Spleen (tissue), 11 donors: ENCODE measurements around the gene BNIPL. TPM values are rescaled to one million over a fixed set of nuclear protein-coding genes. Genes with fewer than 3 reads are reported as not detected.

ENCODE experiments used
- DNase-seq: peaks from one replicate; pipeline ENCODE4 v3.0.0-alpha.2; 2020
- H3K27ac ChIP-seq, 8 donors: fragments of 200-600 bp; sonication (generic) in 7 of 8; 1 replicate in 4 of 8; 2 replicates in 4 of 8; pipeline versions ENCODE4 v1.5.0 to v1.8.0; 2016 to 2021; ENCODE audit warnings: inconsistent platforms in 4 of 8, mild to moderate bottlenecking in 4 of 8, moderate library complexity in 1 of 8
- H3K27me3 ChIP-seq, 7 donors: fragments of 200-600 bp; sonication (generic) in 6 of 7; replicated peaks in 1 of 7; 1 replicate in 4 of 7; 2 replicates in 3 of 7; pipeline versions ENCODE4 v1.5.0 to v1.8.0; 2016 to 2021; ENCODE audit warnings: inconsistent platforms in 3 of 7, mild to moderate bottlenecking in 1 of 7
- H3K36me3 ChIP-seq, 6 donors: fragments of 200-600 bp; sonication (generic) in 5 of 6; 1 replicate in 4 of 6; 2 replicates in 2 of 6; pipeline versions ENCODE4 v1.5.0 to v1.8.0; 2016 to 2021; ENCODE audit warnings: inconsistent platforms in 2 of 6
- H3K4me1 ChIP-seq, 6 donors: fragments of 200-600 bp; sonication (generic) in 5 of 6; 1 replicate in 3 of 6; 2 replicates in 3 of 6; pipeline versions ENCODE4 v1.5.0 to v1.8.0; 2016 to 2021; ENCODE audit warnings: inconsistent platforms in 3 of 6
- H3K4me3 ChIP-seq, 8 donors: fragments of 200-600 bp; sonication (generic) in 7 of 8; 1 replicate in 4 of 8; 2 replicates in 4 of 8; pipeline versions ENCODE4 v1.5.0 to v1.8.0; 2016 to 2021; ENCODE audit warnings: inconsistent platforms in 4 of 8, mild to moderate bottlenecking in 4 of 8, moderate library complexity in 2 of 8
- H3K9me3 ChIP-seq, 8 donors: fragments of 200-600 bp; sonication (generic) in 7 of 8; 1 replicate in 4 of 8; 2 replicates in 4 of 8; pipeline versions ENCODE4 v1.5.0 to v1.8.0; 2016 to 2021; ENCODE audit warnings: inconsistent platforms in 4 of 8
- POLR2A ChIP-seq, 3 donors: fragments of 450-650 bp; IDR thresholded peaks; one replicate each; pipeline ENCODE4 v1.5.1; 2017; ENCODE audit warnings: antibody characterized with exemption in 3 of 3, mild to moderate bottlenecking in 1 of 3
- POLR2AphosphoS5 ChIP-seq, 3 donors: sonication (generic); formaldehyde crosslinking; IDR thresholded peaks; one replicate each; pipeline ENCODE4 v1.5.1; 2017; ENCODE audit warnings: antibody characterized with exemption in 3 of 3
- WGBS, 5 donors: extraction: QIAGEN DNeasy Blood & Tissue Kit in 3 of 5; methylation state at CpG; one replicate each; pipeline versions ENCODE4 v1.1.5 to v1.1.7; 2013 to 2018; 5-methylcytosine and 5-hydroxymethylcytosine counted together
- intact Hi-C: fragments of 100-400 bp; cut with DNase I; formaldehyde crosslinking; loops from one replicate; pipeline ENCODE4 v1.15.0; 2023; ENCODE audit warnings: low total_unique reads
- polyA plus RNA-seq, 3 donors: library from polyadenylated mRNA; stranded (reverse); fragments of 200-250 nt; gene quantifications; one replicate each; pipeline ENCODE4 v1.2.1, GENCODE V29; 2013
- small RNA-seq, 4 donors: library from RNA; depleted of rRNA; stranded (forward); fragments of <200 nt; gene quantifications; one replicate each; pipeline ENCODE3, GENCODE V24; 2016
- total RNA-seq, 7 donors: library from RNA; depleted of rRNA in 3 of 7; stranded (reverse); fragments of >200 nt in 3 of 7; fragmentation: NEBNext Ultra II Directional in 4 of 7; extraction: Animal tissue kit (Norgen Biotek cat#: 25700) in 4 of 7; gene quantifications; one replicate each; pipeline versions ENCODE4 v1.1.0 to v1.2.1, GENCODE V29; 2016 to 2021
- TF ChIP-seq, protein P1 (sequence below), 11 experiments: fragments of 200-600 bp in 7 of 11; fragments of 450-650 bp in 4 of 11; sonication (generic) in 4 of 11; IDR thresholded peaks in 8 of 11; conservative IDR thresholded peaks in 3 of 11; 1 replicate in 7 of 11; 2 replicates in 4 of 11; pipeline versions ENCODE4 v1.4.0 to v1.8.0; 2016 to 2021; ENCODE audit warnings: antibody characterized with exemption in 11 of 11, inconsistent platforms in 4 of 11, mild to moderate bottlenecking in 1 of 11
- donor health status: healthy with polysubstance abuse.
- donor health status: DM: no; HTN: no; CAD: no; lungs with moderate emphysema.
- donor health status: DM: no; HTN: no; CAD: no.
- donor health status: Bipolar disorder and iron deficiency.
- donor health status: healthy.
- donor health status: DM: no; HTN: no; CAD: no.
- donor health status: DM: yes; HTN: yes; CAD: no.

BNIPL gene
- total and polyA plus RNA-seq, 10 donors, result 0.33 to 1.4 (median 0.72) TPM

DNA sequence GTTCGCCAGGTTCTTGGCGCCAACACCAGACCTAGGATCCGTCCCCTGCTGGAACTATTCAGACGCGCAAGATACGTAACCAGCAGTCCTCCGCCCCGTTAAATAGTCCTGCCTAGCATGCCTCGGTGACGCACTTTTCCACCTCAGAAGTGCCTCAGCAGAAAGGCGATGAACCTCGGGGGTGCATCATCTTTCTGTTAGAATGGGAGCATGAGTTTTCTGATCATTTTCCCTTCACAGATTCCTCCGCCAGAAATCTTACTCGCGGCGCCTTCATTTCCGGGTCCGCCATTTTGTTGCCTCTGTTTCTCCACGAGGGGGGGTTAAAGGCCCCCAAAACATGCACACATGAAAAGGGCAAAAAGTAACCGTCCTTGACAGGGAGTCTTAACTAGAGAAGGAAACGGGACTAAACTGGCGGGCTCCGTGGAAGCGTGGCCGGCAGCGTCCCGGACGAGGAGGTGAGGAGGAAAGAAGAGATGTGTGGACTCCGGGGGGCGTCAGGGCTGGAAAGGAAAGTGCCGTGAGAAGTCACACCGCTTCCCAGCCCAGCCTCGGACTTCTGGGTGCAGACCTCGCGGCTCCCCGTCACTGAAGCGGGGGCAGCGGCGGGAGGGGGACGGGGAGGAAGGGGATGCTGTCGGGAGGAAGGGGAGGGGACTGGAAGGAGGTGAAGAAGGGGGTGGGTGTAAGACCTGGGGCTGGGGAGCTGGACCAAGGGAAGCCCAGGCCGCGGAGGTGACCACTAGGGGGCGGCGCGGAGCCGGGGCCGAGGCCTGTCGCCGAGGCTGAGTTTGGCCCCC is 34.3 kb downstream of the BNIPL start, which contains the start of gene GABPB2:
GABPB2 (plus strand) TSS at position 288 of the 803 bp plus-strand sequence. CDS start 17,429 bp downstream, outside the sequence.
- WGBS, 5 donors, result 0 to 1% (median 1%) methylated on average over 49 to 50 of the region's 50 CpGs
- peak; percentile 97 for DNase-seq
- H3K9me3 ChIP-seq, result no peaks in the 10 kb centered on the region
- peaks cover 5 to 34% (median 21%) of the 10 kb centered on the region in 6 donors for H3K4me1 ChIP-seq
- H3K27me3 ChIP-seq, result no peaks in the 10 kb centered on the region
- H3K4me3 ChIP-seq, result peak within 1 kb of the TSS; percentile 68 to 95 (median 81)
- peaks cover 0 to 24% (median 0%) of the 10 kb centered on the region in 6 donors for H3K36me3 ChIP-seq
- H3K27ac ChIP-seq, result peak within 1 kb of the TSS; percentile 96 to 99 (median 98)
- TF ChIP-seq POLR2A (IDR thresholded peaks at IDR 0.05) (peak in 2 of 3 donors; percentile 58), POLR2AphosphoS5 (IDR thresholded peaks at IDR 0.05) (peak; percentile 93 to 97 (median 93))
- TF ChIP-seq, protein P1, sequence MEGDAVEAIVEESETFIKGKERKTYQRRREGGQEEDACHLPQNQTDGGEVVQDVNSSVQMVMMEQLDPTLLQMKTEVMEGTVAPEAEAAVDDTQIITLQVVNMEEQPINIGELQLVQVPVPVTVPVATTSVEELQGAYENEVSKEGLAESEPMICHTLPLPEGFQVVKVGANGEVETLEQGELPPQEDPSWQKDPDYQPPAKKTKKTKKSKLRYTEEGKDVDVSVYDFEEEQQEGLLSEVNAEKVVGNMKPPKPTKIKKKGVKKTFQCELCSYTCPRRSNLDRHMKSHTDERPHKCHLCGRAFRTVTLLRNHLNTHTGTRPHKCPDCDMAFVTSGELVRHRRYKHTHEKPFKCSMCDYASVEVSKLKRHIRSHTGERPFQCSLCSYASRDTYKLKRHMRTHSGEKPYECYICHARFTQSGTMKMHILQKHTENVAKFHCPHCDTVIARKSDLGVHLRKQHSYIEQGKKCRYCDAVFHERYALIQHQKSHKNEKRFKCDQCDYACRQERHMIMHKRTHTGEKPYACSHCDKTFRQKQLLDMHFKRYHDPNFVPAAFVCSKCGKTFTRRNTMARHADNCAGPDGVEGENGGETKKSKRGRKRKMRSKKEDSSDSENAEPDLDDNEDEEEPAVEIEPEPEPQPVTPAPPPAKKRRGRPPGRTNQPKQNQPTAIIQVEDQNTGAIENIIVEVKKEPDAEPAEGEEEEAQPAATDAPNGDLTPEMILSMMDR (IDR thresholded peaks at IDR 0.05 in 8 of 11, conservative IDR thresholded peaks at IDR 0.05 in 3 of 11), result peak; percentile 81 to 97 (median 94)
- intact Hi-C loops, result no loop called here

GRCh38 chr1:151072224-151072623 is 35.8 kb downstream of the BNIPL start:
- DNase-seq, result no peak
- Histone ChIP-seq H3K9me3 (no peaks in the 10 kb centered on the region), H3K4me1 (peaks cover 5 to 34% (median 21%) of the 10 kb centered on the region in 6 donors), H3K27me3 (no peaks in the 10 kb centered on the region), H3K27ac (peak overlapping the region in 4 of 8 donors; percentile 96 to 99 (median 97)), H3K4me3 (no peak overlapping the region), H3K36me3 (peaks cover 0 to 24% (median 0%) of the 10 kb centered on the region in 6 donors)
- TF ChIP-seq POLR2A (IDR thresholded peaks at IDR 0.05) (no peak), POLR2AphosphoS5 (IDR thresholded peaks at IDR 0.05) (no peak)
- TF ChIP-seq, protein P1 (IDR thresholded peaks at IDR 0.05 in 8 of 11, conservative IDR thresholded peaks at IDR 0.05 in 3 of 11), result no peak
- WGBS, 5 donors, result 76 to 88% (median 83%) methylated on average over 13 of the region's 13 CpGs
- intact Hi-C loops, result no loop called here

GRCh38 chr1:151085953-151086559 is 49.7 kb downstream of the BNIPL start:
- intact Hi-C loops, result no loop called here
- Histone ChIP-seq H3K36me3 (peaks cover 0 to 27% (median 3%) of the 10 kb centered on the region in 6 donors), H3K4me1 (peaks cover 0 to 9% (median 0%) of the 10 kb centered on the region in 6 donors), H3K9me3 (no peaks in the 10 kb centered on the region), H3K27ac (no peak overlapping the region), H3K27me3 (no peaks in the 10 kb centered on the region), H3K4me3 (no peak overlapping the region)
- TF ChIP-seq POLR2AphosphoS5 (IDR thresholded peaks at IDR 0.05), result no peak
- TF ChIP-seq, protein P1 (IDR thresholded peaks at IDR 0.05 in 8 of 11, conservative IDR thresholded peaks at IDR 0.05 in 3 of 11), result no peak
- TF ChIP-seq POLR2A (IDR thresholded peaks at IDR 0.05), result no peak
- DNase-seq, result no peak
- 80 to 94% (median 89%) methylated on average over 4 of the region's 4 CpGs for WGBS, 5 donors

Small RNA genes within 50 kb of the gene (small RNA-seq; reads per million reads assigned to genes)
- gene RNU6-884P, result 0 to 0.07 (median 0) reads per million in 4 donors

Other genes with a start within 250 kb of the BNIPL start
- gene CTSK, start 228.3 kb upstream of the BNIPL start, total RNA-seq, result 10 to 100 TPM; 11.5 to 23.6 (median 20.6) TPM
- gene CTSK, start 228.3 kb upstream of the BNIPL start, polyA plus RNA-seq, result 10 to 100 TPM; 28.5 to 68.2 (median 49.2) TPM
- 10 to 100 TPM; 43.6 to 72.8 (median 53.7) TPM for gene ARNT, start 160.0 kb upstream of the BNIPL start, total RNA-seq
- 10 to 100 TPM in 2 of 3 donors, 1 to 10 TPM in 1; 8.3 to 13.7 (median 10.5) TPM for gene ARNT, start 160.0 kb upstream of the BNIPL start, polyA plus RNA-seq
- gene CTXND2, start 149.4 kb upstream of the BNIPL start, total RNA-seq, result not detected
- gene CTXND2, start 149.4 kb upstream of the BNIPL start, polyA plus RNA-seq, result not detected
- gene SETDB1, start 110.2 kb upstream of the BNIPL start, total RNA-seq, result 10 to 100 TPM; 50.0 to 82.4 (median 62.7) TPM
- gene SETDB1, start 110.2 kb upstream of the BNIPL start, polyA plus RNA-seq, result 10 to 100 TPM; 16.9 to 28.0 (median 27.7) TPM
- 100 to 1,000 TPM in 3 of 7 donors, 10 to 100 TPM in 4; 71.8 to 128 (median 98.1) TPM for gene CERS2, start 61.8 kb upstream of the BNIPL start, total RNA-seq
- 10 to 100 TPM; 63.4 to 69.9 (median 65.1) TPM for gene CERS2, start 61.8 kb upstream of the BNIPL start, polyA plus RNA-seq
- under 1 TPM in 5 of 7 donors, not detected in 2; 0.13 to 0.92 (median 0.51) TPM for gene ANXA9, start 54.3 kb upstream of the BNIPL start, total RNA-seq
- gene ANXA9, start 54.3 kb upstream of the BNIPL start, polyA plus RNA-seq, result under 1 TPM; 0.12 to 0.32 (median 0.22) TPM
- gene MINDY1, start 29.7 kb upstream of the BNIPL start, total RNA-seq, result 10 to 100 TPM; 23.8 to 51.1 (median 31.4) TPM
- gene MINDY1, start 29.7 kb upstream of the BNIPL start, polyA plus RNA-seq, result 10 to 100 TPM in 1 of 3 donors, 1 to 10 TPM in 2; 3.3 to 10.4 (median 3.9) TPM
- gene PRUNE1, start 28.1 kb upstream of the BNIPL start, total RNA-seq, result 10 to 100 TPM; 15.7 to 22.6 (median 17.7) TPM
- gene PRUNE1, start 28.1 kb upstream of the BNIPL start, polyA plus RNA-seq, result 10 to 100 TPM in 1 of 3 donors, 1 to 10 TPM in 2; 9.2 to 12.8 (median 9.9) TPM
- gene C1orf56, start 11.2 kb downstream of the BNIPL start, total RNA-seq, result 1 to 10 TPM; 1.8 to 5.5 (median 3.4) TPM
- gene C1orf56, start 11.2 kb downstream of the BNIPL start, polyA plus RNA-seq, result 1 to 10 TPM; 1.4 to 2.8 (median 2.6) TPM
- 100 to 1,000 TPM; 158 to 245 (median 208) TPM for gene CDC42SE1, start 23.0 kb downstream of the BNIPL start, total RNA-seq
- gene CDC42SE1, start 23.0 kb downstream of the BNIPL start, polyA plus RNA-seq, result 10 to 100 TPM; 57.0 to 75.4 (median 72.6) TPM
- gene MLLT11, start 23.8 kb downstream of the BNIPL start, total RNA-seq, result 1 to 10 TPM in 4 of 7 donors, under 1 TPM in 3; 0.50 to 2.6 (median 1.1) TPM
- under 1 TPM; 0.52 to 0.91 (median 0.61) TPM for gene MLLT11, start 23.8 kb downstream of the BNIPL start, polyA plus RNA-seq
- gene GABPB2, start 34.2 kb downstream of the BNIPL start, total RNA-seq, result 10 to 100 TPM; 12.3 to 22.8 (median 17.5) TPM
- gene GABPB2, start 34.2 kb downstream of the BNIPL start, polyA plus RNA-seq, result 1 to 10 TPM; 3.0 to 7.1 (median 3.9) TPM
- gene SEMA6C, start 110.0 kb downstream of the BNIPL start, total RNA-seq, result 1 to 10 TPM; 2.0 to 9.4 (median 4.1) TPM
- 1 to 10 TPM; 3.2 to 5.8 (median 4.4) TPM for gene SEMA6C, start 110.0 kb downstream of the BNIPL start, polyA plus RNA-seq
- gene TNFAIP8L2, start 120.1 kb downstream of the BNIPL start, total RNA-seq, result 10 to 100 TPM; 26.3 to 48.0 (median 35.3) TPM
- gene TNFAIP8L2, start 120.1 kb downstream of the BNIPL start, polyA plus RNA-seq, result 10 to 100 TPM; 58.8 to 63.4 (median 61.9) TPM
- 10 to 100 TPM in 1 of 7 donors, 1 to 10 TPM in 6; 3.7 to 10.0 (median 4.6) TPM for gene LYSMD1, start 129.3 kb downstream of the BNIPL start, total RNA-seq
- gene LYSMD1, start 129.3 kb downstream of the BNIPL start, polyA plus RNA-seq, result 1 to 10 TPM; 2.5 to 4.8 (median 2.8) TPM
- gene SCNM1, start 129.6 kb downstream of the BNIPL start, total RNA-seq, result 10 to 100 TPM; 36.2 to 63.5 (median 41.5) TPM
- 10 to 100 TPM; 64.9 to 96.2 (median 74.6) TPM for gene SCNM1, start 129.6 kb downstream of the BNIPL start, polyA plus RNA-seq
- 1 to 10 TPM in 1 of 7 donors, under 1 TPM in 3, not detected in 3; 0.60 to 2.0 (median 0.86) TPM for gene TMOD4, start 139.4 kb downstream of the BNIPL start, total RNA-seq
- under 1 TPM; 0.44 to 0.99 (median 0.76) TPM for gene TMOD4, start 139.4 kb downstream of the BNIPL start, polyA plus RNA-seq
- gene VPS72, start 153.6 kb downstream of the BNIPL start, total RNA-seq, result 10 to 100 TPM; 23.1 to 37.7 (median 31.5) TPM
- gene VPS72, start 153.6 kb downstream of the BNIPL start, polyA plus RNA-seq, result 10 to 100 TPM; 24.9 to 43.1 (median 31.0) TPM
- gene PIP5K1A, start 162.0 kb downstream of the BNIPL start, total RNA-seq, result 10 to 100 TPM; 48.0 to 83.6 (median 60.6) TPM
- 10 to 100 TPM; 12.8 to 23.7 (median 16.5) TPM for gene PIP5K1A, start 162.0 kb downstream of the BNIPL start, polyA plus RNA-seq
- 100 to 1,000 TPM in 5 of 7 donors, 10 to 100 TPM in 2; 90.8 to 157 (median 121) TPM for gene PSMD4, start 218.1 kb downstream of the BNIPL start, total RNA-seq
- gene PSMD4, start 218.1 kb downstream of the BNIPL start, polyA plus RNA-seq, result 100 to 1,000 TPM; 149 to 180 (median 156) TPM
- gene ZNF687, start 245.7 kb downstream of the BNIPL start, total RNA-seq, result 10 to 100 TPM; 27.3 to 46.6 (median 33.4) TPM
- 10 to 100 TPM in 1 of 3 donors, 1 to 10 TPM in 2; 9.1 to 17.7 (median 9.8) TPM for gene ZNF687, start 245.7 kb downstream of the BNIPL start, polyA plus RNA-seq